Heart left ventricle (tissue), 16 donors: ENCODE results near the gene GDPD4. TPM values are rescaled to one million over a fixed set of nuclear protein-coding genes. Genes with fewer than 3 reads are reported as not detected.
"Not testable (repeated sequence)": the region's sequence is repeated elsewhere in the genome, so short reads cannot be mapped to it uniquely, and the experiment has no call there.

Experiments
- ATAC-seq, 4 donors: fragments of 200-7000 bp; cut with Tn5 transposase; one replicate each; pipeline ENCODE4 v1.9.1; 2020 to 2022; ENCODE audit warnings: moderate library complexity in 4 of 4, mild to moderate bottlenecking in 3 of 4, moderate number of reproducible peaks in 1 of 4
- DNase-seq, 5 donors: peaks; one replicate each; pipeline ENCODE4 v3.0.0-alpha.2; 2020
- H3K27ac ChIP-seq, 12 donors: fragments of 200-600 bp; sonication (generic) in 4 of 12; one replicate each; pipeline versions ENCODE4 v1.5.0 to v1.8.0; 2016 to 2022; ENCODE audit warnings: mild to moderate bottlenecking in 2 of 12
- H3K27me3 ChIP-seq, 9 donors: fragments of 200-600 bp; sonication (generic) in 2 of 9; one replicate each; pipeline versions ENCODE4 v1.5.1 to v1.8.0; 2016 to 2022; ENCODE audit warnings: mild to moderate bottlenecking in 3 of 9
- H3K36me3 ChIP-seq, 9 donors: fragments of 200-600 bp; sonication (generic) in 2 of 9; one replicate each; pipeline versions ENCODE4 v1.5.0 to v1.8.0; 2018 to 2022; ENCODE audit warnings: mild to moderate bottlenecking in 2 of 9
- H3K4me1 ChIP-seq, 12 donors: fragments of 200-600 bp; sonication (generic) in 4 of 12; one replicate each; pipeline versions ENCODE4 v1.5.0 to v1.8.0; 2016 to 2022; ENCODE audit warnings: mild to moderate bottlenecking in 3 of 12
- H3K4me3 ChIP-seq, 12 donors: fragments of 200-600 bp; sonication (generic) in 4 of 12; one replicate each; pipeline versions ENCODE4 v1.5.0 to v1.8.0; 2017 to 2022; ENCODE audit warnings: mild to moderate bottlenecking in 9 of 12, moderate library complexity in 4 of 12
- H3K9me3 ChIP-seq, 12 donors: fragments of 200-600 bp; sonication (generic) in 4 of 12; one replicate each; pipeline versions ENCODE4 v1.5.0 to v1.8.0; 2016 to 2022; ENCODE audit warnings: mild to moderate bottlenecking in 1 of 12
- POLR2A ChIP-seq, 2 donors: fragments of 450-650 bp; IDR thresholded peaks; one replicate each; pipeline ENCODE4 v1.6.1; 2017; ENCODE audit warnings: antibody characterized with exemption in 2 of 2, mild to moderate bottlenecking in 2 of 2, moderate library complexity in 2 of 2
- WGBS, 4 donors: extraction: QIAGEN DNeasy Blood & Tissue Kit in 2 of 4; methylation state at CpG; one replicate each; pipeline versions ENCODE4 v1.1.5 to v1.1.7; 2013 to 2018; 5-methylcytosine and 5-hydroxymethylcytosine counted together
- intact Hi-C, 10 donors: fragments of 100-400 bp; cut with DNase I; formaldehyde crosslinking; loops; one replicate each; pipeline versions ENCODE4 v1.11.1 to v1.14.2; 2022
- polyA plus RNA-seq, 2 donors: library from polyadenylated mRNA; stranded (reverse); fragments of 200-250 nt; gene quantifications; one replicate each; pipeline ENCODE4 v1.2.3, GENCODE V29; 2013
- total RNA-seq, 9 donors: library from RNA; depleted of rRNA in 2 of 9; stranded (reverse); fragments of >200 nt in 2 of 9; fragmentation: NEBNext Ultra II Directional in 3 of 9; extraction: Animal tissue kit (Norgen Biotek cat#: 25700) in 3 of 9; gene quantifications; one replicate each; pipeline versions ENCODE4 v1.1.0 to v1.2.4, GENCODE V29; 2016 to 2023
- TF ChIP-seq, protein P1 (sequence below), 12 donors: fragments of 200-600 bp; sonication (generic) in 4 of 12; IDR thresholded peaks; one replicate each; pipeline versions ENCODE4 v1.5.0 to v1.8.0; 2018 to 2022; ENCODE audit warnings: antibody characterized with exemption in 12 of 12, mild to moderate bottlenecking in 5 of 12
- donor health status: ischemic (EF 13 %, LVEDD 7.1; RV severe dilation, severe dysfunction).
- donor health status: healthy with polysubstance abuse.
- donor health status: DM: no; HTN: yes; CAD: no.
- donor health status: DM: no; HTN: no; CAD: no.
- donor health status: ischemic (EF 25% LVEDD 6.9; RV normal size, moderate dysfunction).
- donor health status: ischemic (EF 25% LVEDD 5.7; RV mildly dilated, moderate dysfunction).
- donor health status: healthy.
- donor health status: DM: yes; HTN: yes; CAD: no.
- donor health status: ischemic (EF 35%, LVEDD 5.7; RV mildly dilated, moderate dysfunction).
- donor health status: nonischemic (EF 11% LVEDD 7.7; RV severe dilation, severe dysfunction).
- donor health status: DM: yes; HTN: yes; CAD: no.
- donor health status: PGD.
- donor health status: ischemic (EF 29% LVEDD 5.4; RV normal size, mild dysfunction).
- donor health status: nonischemic (EF 23%, LVEDD 6.1; RV moderate dilation, normal function).

The GDPD4 gene
- total and polyA plus RNA-seq, 11 donors, result 0.19 TPM; not detected in 10

DNA sequence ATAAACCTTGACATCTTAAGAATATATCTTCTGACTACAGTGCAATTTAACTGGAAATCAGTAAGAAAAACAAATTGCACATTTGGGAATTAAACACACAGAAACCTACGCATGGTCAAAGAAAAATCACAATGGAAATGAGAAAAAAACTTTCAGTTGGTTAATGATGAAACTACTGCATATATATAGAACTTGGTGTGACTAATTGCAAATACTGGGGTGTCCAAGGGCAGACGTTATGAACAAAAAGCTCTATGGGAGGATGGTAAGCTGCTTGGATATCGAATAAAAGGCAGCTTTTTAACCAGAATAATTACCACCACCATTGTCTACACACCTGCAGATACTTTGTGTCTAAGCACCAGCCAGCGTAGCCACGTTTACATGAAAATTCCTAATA is 791 bp downstream of the GDPD4 start:
- no peaks in the 10 kb centered on the region for H3K36me3 ChIP-seq
- TF ChIP-seq, protein P1, sequence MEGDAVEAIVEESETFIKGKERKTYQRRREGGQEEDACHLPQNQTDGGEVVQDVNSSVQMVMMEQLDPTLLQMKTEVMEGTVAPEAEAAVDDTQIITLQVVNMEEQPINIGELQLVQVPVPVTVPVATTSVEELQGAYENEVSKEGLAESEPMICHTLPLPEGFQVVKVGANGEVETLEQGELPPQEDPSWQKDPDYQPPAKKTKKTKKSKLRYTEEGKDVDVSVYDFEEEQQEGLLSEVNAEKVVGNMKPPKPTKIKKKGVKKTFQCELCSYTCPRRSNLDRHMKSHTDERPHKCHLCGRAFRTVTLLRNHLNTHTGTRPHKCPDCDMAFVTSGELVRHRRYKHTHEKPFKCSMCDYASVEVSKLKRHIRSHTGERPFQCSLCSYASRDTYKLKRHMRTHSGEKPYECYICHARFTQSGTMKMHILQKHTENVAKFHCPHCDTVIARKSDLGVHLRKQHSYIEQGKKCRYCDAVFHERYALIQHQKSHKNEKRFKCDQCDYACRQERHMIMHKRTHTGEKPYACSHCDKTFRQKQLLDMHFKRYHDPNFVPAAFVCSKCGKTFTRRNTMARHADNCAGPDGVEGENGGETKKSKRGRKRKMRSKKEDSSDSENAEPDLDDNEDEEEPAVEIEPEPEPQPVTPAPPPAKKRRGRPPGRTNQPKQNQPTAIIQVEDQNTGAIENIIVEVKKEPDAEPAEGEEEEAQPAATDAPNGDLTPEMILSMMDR (IDR thresholded peaks at IDR 0.05), result no peak
- TF ChIP-seq POLR2A (IDR thresholded peaks at IDR 0.05), result no peak
- H3K4me1 ChIP-seq, result no peaks in the 10 kb centered on the region
- no peak overlapping the region for H3K4me3 ChIP-seq
- DNase-seq, result no peak
- intact Hi-C loops, result no loop called here
- no peak for ATAC-seq
- H3K27me3 ChIP-seq, result no peaks in the 10 kb centered on the region
- no peaks in the 10 kb centered on the region for H3K9me3 ChIP-seq
- no peak overlapping the region for H3K27ac ChIP-seq
- 69 to 81% (median 77%) methylated on average over 5 of the region's 5 CpGs for WGBS, 4 donors

DNA sequence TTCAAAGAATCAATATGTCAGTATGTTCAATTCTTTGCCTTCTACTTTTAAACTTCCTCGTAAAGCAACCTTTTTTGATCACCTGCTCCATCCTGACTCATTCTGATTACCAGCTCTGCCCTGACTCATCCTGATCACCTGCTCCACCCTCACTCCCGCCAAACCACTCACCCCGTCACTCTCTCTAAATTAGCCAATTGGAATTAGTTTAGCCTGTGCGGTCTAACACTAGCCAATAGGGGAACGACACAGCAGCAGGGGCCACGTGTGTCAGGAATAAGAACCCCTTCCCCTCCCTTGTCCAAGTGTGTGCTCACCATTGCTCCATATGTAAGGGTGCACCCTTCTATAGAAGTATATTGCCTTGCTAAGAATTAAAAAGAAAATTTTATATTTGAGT is 1.5 kb downstream of the GDPD4 start:
- H3K27me3 ChIP-seq, ATAC-seq, H3K36me3 ChIP-seq, H3K9me3 ChIP-seq, H3K4me1 ChIP-seq, intact Hi-C loops, DNase-seq, H3K27ac ChIP-seq, H3K4me3 ChIP-seq: not testable (repeated sequence)
- 84 to 86% (median 85%) methylated on average over 6 of the region's 6 CpGs for WGBS, 4 donors

DNA sequence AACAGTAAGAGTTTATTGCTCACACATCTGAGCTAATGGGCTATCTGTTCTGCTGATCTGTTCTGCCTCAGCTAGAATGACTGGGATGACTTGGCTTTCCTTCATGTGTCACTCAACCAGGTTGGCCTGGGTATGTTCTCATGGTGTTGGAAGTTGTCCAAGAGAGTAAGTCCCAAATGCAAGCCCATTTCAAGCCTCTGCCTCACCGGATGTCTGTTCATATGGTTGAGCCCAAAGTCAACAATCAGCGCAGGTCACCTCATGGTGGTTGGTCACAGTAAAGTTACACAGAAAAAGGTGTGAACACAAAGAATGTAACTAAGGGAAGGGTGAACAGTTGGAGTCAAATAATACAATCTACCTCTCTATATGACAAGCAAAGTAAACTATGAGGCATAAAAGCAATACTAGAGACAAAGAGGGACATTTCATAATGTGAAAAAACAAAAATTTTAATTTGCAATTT is 1.9 kb downstream of the GDPD4 start:
- TF ChIP-seq POLR2A (IDR thresholded peaks at IDR 0.05), result no peak
- TF ChIP-seq, protein P1 (IDR thresholded peaks at IDR 0.05), result no peak
- 65 to 90% (median 86%) methylated on average over 2 of the region's 2 CpGs for WGBS, 4 donors
- Histone ChIP-seq H3K4me1 (no peaks in the 10 kb centered on the region), H3K4me3 (no peak overlapping the region), H3K36me3 (no peaks in the 10 kb centered on the region), H3K9me3 (no peaks in the 10 kb centered on the region), H3K27ac (no peak overlapping the region), H3K27me3 (no peaks in the 10 kb centered on the region)
- intact Hi-C loops, result no loop called here
- no peak for DNase-seq
- ATAC-seq, result no peak

DNA sequence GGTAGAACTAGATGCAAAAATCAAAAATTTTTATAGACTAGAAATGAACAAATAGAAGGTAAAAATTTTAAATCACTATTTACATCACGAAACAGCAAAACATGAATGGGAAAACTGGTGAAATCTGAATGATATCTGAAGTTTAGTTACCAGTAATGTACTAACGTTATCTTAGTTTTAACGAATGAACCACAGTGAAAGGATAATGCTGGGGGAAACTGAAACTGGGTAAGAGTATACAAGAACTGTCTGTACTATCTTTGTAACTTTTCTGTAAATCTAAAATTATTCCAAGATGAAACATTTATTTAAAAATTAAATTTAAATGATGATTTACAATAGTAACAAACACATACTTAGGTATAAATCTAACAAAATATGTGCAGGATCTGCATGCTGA is 7.4 kb downstream of the GDPD4 start:
- Histone ChIP-seq H3K4me3 (no peak overlapping the region), H3K36me3 (no peaks in the 10 kb centered on the region), H3K4me1 (no peaks in the 10 kb centered on the region), H3K27ac (no peak overlapping the region), H3K27me3 (no peaks in the 10 kb centered on the region), H3K9me3 (peaks cover 0 to 7% (median 0%) of the 10 kb centered on the region in 12 donors)
- DNase-seq (no peak), ATAC-seq (no peak)
- WGBS, 4 donors, result 78 to 90% (median 86%) methylated on average over 3 of the region's 3 CpGs
- intact Hi-C loops, result no loop called here
- no peak for TF ChIP-seq POLR2A (IDR thresholded peaks at IDR 0.05)
- TF ChIP-seq, protein P1 (IDR thresholded peaks at IDR 0.05), result no peak

DNA sequence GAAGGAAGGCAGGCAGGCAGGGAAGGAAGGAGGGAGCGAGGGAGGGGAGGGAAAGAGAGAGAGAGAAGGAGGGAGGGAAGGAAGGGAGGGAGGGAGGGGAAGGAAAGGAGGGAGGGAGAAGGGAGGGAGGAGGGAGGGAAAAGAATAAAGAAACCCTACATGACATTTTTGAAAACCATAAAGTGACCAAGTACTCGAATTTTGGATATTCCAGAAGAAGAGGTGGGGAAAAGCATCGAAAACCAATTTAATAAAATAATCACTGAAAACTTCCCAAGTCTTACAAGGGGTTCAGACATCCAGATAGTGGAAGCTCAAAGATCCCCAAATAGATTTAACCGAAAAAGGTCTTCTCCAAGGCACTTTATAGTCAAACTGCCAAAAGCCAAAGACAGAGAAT is 11.7 kb downstream of the GDPD4 start:
- WGBS, 4 donors, result 79 to 85% (median 82%) methylated on average over 4 of the region's 4 CpGs
- ATAC-seq (no peak), DNase-seq (no peak)
- intact Hi-C loops, result no loop called here
- no peak overlapping the region for H3K27ac ChIP-seq
- H3K36me3 ChIP-seq, result no peaks in the 10 kb centered on the region
- H3K4me3 ChIP-seq, result no peak overlapping the region
- H3K9me3 ChIP-seq, result peaks cover 0 to 7% (median 0%) of the 10 kb centered on the region in 12 donors
- peaks cover 0 to 10% (median 0%) of the 10 kb centered on the region in 9 donors for H3K27me3 ChIP-seq
- TF ChIP-seq, protein P1 (IDR thresholded peaks at IDR 0.05), result no peak
- TF ChIP-seq POLR2A (IDR thresholded peaks at IDR 0.05), result no peak
- H3K4me1 ChIP-seq, result no peaks in the 10 kb centered on the region
